GM15510 (cell line): ENCODE results near the gene ARHGEF26.

Experiments used
- POLR2A ChIP-seq: IDR thresholded peaks from 3 replicates; pipeline ENCODE4 v1.6.1; 2011; ENCODE audit warnings: borderline replicate concordance; ENCODE audit not compliant: insufficient read length; ENCODE audit errors: extremely low read depth

Gene ARHGEF26

DNA sequence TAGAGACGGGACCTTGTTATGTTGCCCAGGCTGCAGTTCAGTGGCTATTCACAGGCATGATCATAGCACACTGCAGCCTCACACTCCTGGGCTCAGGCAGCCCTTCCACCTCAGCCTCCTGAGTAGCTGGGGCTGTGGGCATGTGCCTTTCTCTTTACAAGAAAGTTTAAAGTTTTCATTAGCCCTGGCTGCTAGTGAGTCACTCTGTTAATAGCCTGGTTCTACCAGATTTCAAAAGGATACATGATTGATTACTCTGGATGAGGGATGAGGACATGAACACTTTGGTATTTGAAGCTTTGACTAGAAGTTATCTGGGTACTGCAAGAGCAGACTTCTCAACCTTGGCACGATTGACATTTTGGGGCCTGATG lies 108.0 kb downstream of the ARHGEF26 start:
- no peak for TF ChIP-seq POLR2A

DNA sequence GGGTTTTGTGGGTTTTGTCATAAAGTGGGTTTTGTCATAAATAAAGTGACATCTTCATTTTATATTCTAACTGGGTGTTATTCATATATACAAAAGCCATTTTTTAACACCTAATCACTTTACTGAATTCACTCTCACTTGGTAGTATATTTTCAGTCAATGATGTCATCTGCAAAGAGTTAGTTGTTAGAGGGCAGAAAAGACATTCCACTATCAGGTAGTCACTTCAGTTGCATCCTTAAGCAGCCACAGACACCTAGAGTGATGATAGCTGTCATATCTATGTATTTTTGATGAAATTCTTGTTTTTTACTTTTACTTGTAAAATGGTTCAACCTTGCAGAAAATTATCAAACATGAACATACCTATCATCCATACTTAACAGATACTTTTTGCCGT lies 114.1 kb downstream of the ARHGEF26 start:
- no peak for TF ChIP-seq POLR2A

DNA sequence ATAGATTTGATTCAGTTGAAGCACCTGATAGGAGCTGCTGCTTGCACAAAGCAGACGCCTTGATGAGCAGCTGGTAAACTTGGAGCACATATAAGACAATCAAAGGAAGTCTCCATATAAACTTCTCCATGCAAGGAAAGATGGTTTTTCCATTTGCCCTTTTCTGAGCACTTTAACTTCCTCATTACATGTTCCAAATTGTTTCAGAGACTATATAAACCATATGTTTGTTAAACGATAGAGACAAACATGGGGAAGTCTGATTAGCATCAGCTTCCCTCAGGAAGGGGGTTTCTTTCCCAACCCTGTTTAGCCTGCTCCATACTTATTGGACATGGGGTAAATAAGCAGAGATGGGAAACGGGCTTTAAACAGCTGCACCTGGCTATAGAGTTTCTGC lies 115.1 kb downstream of the ARHGEF26 start:
- no peak for TF ChIP-seq POLR2A

DNA sequence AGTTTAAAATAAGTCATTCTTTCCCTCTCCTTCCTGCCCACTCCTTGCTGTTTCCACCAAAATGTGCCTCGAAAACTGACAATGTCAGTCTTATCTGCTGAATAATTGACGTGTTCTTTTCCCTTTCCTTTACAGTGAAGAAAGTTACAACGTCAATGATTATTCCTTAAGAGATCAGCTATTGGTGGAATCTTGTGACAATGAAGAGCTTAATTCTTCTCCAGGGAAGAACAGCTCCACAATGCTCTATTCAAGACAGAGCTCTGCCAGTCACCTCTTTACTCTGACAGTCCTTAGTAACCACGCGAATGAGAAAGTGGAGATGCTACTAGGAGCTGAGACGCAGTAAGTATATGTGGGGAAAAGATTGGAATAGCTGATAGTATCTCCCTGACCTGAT lies 119.0 kb downstream of the ARHGEF26 start:
- no peak for TF ChIP-seq POLR2A

DNA sequence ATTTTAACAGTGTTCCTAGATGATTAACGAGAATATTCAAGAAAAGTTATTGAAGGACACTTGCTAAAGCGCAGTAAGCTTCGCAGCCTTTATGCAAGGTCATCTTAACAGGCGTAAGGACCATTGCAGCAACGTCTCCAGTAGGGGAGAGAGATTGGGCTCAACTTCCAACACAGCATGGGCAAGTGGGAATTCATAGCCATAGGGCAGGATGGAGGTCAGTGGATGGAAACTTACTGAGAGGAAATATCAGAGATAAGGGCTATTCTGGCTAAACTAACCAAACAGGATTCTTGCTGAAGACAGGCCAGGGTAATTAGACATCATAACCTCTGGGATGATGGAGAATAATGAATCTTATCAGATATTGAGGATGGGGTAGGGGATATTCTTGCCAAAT lies 120.3 kb downstream of the ARHGEF26 start:
- TF ChIP-seq POLR2A = no peak

DNA sequence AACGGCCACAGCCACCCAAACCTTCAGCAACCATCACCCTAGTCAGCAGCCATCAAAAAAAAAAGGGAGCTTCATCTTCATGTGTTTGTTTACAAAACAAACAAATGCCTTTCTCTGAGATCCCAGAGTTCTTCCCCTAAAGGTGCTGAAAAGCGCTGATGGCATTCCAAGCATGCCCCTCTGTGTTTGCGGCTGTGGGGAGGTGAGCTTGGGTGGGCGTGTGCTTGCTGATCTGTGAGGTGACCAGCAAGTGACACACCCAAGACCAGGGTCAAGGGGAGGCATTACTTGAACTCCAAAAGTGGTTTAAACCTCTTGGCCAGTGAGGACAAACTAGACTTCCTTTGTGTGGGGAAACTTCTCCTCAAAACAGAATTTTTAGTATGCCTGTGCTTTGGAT lies 121.6 kb downstream of the ARHGEF26 start:
- no peak for TF ChIP-seq POLR2A

DNA sequence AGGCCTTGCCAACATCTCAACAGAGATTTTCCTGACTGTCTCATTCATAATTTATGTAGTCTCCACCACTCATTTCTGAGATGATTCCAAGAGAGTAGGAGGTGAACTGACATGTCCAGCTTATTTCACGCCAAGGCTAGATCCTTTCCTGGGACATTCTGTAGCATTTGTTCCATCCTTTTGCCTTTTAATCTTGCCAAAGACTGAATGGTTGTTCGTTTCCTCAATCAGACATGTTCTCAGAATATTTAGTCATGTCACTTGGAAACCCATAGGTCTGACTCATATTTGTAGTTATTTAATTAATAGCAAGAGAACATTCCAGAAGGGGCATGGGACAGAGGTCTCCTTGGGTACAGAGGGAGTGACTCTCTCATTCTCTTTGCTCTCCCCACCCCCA lies 122.2 kb downstream of the ARHGEF26 start:
- TF ChIP-seq POLR2A = no peak

DNA sequence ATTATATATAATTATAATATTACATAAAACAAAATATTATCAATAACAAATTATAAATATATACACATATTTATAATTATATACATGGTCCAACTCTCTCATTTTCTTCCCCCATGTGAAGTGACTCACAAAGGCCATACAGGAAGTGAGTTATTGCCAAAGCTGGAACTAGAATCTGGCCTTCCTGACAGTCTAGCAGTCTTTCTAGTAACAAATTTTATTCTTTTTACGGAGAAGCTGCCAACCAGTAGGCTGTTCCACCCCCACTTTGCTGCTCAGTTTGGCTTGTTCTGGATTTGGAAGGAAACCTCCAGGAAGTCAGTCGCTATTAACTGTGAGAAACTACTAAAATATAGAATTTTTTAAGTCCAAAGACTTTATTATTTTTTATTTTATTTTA lies 123.5 kb downstream of the ARHGEF26 start:
- TF ChIP-seq POLR2A = no peak

DNA sequence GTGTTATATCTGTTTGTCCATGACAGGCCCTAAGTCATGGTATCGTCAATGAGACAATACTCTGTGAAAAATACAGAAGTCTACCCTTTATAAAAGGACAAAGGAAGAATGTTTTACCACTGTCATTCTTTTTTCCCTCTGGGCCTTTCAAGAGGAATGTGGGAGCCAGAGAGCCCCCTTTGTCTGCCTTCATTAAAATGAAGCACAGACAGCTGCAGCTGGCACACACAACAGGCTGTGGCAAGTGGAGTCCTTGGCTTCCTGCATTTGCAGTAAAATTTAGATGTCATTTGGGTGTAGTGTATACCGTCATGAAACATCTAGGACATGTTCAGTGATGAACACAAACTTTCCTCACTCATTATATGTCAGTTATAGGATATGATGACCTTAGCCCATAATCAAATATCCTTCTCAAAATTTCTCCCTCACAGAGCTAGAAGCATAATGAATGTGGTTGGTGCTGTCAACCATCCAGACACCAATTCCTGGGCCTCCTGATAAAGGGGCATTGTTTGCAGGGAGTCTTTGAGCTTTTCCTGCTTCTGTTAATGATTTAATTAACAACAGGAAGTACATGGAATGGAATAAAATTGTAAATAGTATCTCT lies 126.7 kb downstream of the ARHGEF26 start:
- TF ChIP-seq POLR2A = no peak

DNA sequence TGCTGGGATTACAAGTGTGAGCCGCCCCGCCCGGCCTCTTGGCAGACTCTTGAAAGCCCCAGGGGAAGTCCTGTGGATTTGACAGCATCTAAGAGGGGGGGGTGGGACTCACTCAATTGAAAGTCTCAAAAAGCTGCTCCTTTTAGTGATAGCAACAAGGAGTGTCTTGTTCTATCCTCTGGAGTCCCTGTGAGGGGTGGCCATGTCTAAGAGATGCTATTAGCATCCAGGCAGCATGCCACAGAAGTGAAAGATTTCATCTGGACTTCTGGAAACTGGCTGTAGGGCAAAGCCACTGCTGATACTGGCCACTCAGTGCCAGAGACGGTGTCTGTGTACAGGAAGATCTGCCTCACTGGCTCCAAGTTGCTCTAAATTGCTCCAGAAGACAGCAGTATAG lies 129.1 kb downstream of the ARHGEF26 start:
- TF ChIP-seq POLR2A = no peak

DNA sequence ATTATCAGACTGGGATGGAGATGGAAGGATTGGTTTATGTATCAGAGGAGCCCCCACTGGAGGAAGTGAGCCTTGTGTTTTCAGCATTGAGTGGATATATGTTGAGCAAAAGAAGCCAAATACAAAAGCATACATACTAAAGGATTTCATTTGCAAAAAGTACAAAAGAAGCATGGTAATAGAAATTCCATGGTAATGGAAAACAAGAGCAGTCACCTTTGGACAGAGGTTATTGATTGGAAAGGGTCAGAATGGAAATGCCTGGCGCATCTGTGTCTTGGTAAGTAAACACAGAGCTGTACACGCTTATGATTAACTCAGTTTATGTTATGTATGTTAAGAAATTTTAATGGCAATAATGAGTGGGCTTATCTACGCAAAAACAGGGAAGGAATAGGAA lies 130.4 kb downstream of the ARHGEF26 start:
- TF ChIP-seq POLR2A = no peak

DNA sequence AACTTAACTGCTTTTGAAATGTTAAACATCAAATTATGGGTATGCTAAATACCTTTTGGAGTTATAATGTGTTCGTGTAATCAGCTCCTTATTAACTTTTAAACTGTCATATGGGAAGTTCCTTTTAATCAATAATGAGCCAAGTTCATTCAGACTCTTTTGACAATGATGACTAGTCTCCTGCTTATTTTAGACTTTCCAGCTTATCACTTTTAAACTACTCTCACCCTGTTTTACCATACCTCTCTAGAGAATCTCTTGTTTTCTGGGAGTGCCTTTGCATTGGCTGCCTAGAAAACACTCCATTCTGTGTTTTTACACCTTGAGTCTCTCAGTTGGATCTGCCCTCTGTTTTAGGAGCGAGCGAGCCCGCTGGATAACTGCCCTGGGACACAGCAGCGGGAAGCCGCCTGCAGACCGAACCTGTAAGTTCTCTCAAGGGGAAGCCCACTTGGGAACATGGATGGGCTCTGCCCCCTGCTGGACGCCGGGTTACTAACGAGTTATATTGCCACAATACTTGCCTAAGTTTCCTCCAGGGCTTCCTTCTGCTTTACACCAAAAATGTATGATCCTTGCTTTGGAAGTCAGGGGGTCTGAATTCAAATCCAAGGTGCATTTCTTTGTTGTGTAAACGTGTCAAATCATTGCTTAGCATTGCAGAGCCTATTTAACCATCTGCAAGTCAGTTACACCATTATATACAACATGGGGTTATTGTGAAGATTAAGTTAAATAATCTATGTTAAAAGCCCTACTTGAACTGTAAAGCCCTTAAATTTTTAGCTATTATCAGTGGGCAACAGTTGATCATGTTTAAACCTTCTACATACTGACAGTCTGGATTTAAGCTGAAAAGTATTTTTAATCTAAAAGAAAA lies 131.8 kb downstream of the ARHGEF26 start:
- TF ChIP-seq POLR2A = no peak

DNA sequence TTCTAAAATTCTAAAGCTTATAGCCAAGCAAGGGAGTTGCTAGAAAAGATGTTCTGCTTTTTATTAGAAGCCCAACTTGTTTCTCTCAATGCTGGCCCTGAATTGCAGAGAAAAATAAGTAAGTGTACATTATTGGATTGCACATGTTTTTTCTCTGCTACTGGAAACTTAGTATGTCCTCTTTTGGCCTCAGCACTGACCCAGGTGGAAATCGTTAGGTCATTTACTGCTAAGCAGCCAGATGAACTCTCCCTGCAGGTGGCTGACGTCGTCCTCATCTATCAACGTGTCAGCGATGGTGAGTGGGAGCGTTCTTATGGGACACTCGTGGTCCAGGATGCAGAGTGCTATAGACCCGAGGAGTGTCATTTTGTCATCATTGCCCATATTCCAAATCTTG lies 133.3 kb downstream of the ARHGEF26 start:
- no peak for TF ChIP-seq POLR2A

DNA sequence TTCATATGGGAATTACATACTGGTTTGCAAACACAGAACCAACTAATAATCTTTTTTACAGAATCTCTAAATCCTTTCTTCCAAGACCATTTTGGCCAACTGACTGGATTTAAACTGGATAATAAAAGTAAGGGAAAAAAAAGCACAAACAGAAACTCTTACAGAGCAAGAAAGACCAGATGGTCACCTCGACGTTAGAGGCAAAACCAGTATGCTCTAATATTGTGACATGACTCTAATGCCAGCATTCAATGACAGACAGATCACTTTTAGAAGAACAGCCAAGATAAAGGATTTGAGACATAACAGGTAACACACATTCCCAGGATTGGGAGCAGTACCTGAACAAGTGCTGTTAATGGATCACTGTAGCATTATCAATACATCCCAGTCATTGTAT lies 152.2 kb downstream of the ARHGEF26 start:
- TF ChIP-seq POLR2A = no peak

DNA sequence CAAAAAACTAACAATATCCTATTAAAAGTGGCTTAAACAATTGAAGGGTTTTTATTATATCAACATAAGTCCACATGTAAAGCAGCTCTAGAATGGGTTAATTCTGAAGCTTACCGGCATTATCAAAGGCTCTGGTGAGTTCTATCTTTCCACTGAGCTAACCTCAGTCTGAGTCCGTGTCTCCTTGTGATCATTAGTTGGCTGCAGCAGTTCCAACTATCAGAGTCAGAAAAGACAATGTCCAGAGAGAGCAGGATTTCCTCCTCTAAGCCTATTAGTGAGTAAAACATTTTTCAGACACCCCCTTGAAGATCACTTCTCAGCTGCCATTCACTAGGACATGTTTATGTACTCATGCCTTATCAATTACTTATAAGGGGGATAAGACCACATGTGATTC lies 153.2 kb downstream of the ARHGEF26 start:
- TF ChIP-seq POLR2A = no peak

DNA sequence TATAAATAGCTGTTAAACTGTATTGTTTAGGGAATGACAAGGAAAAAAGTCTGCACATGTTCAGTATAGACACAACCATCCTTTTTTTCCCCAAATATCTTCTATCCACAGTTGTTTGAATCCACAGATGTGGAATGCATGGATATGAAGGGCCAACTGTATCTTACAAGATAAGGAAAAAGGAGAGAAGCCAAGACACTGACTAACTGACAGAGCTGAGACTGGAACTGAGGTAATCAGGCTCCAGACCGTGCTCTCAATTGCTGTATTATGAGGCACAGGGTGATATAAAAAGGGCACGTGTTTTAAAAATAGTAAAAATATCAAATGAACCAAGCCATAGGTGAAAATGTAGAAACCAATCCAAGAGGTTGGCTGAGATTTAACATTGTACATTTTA lies 154.1 kb downstream of the ARHGEF26 start:
- no peak for TF ChIP-seq POLR2A
